HS-5 (cell line): ENCODE results near the gene JMJD1C.

Experiments used
- DNase-seq: peaks from one replicate; pipeline ENCODE4 v3.0.0-alpha.2; 2012; ENCODE audit warnings: low read depth

The JMJD1C gene

GRCh38 chr10:63477927-63478326, 12.2 kb upstream of the JMJD1C start:
- DNase-seq = no peak

GRCh38 chr10:63474488-63474887, 8.7 kb upstream of the JMJD1C start:
- no peak for DNase-seq

- DNase-seq = no peak
Observed at GRCh38 chr10:63470928-63471327, 5.2 kb upstream of the JMJD1C start.

GRCh38 chr10:63468947-63469346, 3.2 kb upstream of the JMJD1C start:
- DNase-seq = no peak

GRCh38 chr10:63467841-63468240, 2.1 kb upstream of the JMJD1C start:
- DNase-seq = no peak

GRCh38 chr10:63466144-63466935, 563 bp upstream of the JMJD1C start:
- peak; percentile 47 for DNase-seq

- peak; percentile 29 for DNase-seq
Observed at GRCh38 chr10:63464402-63465292, 1.1 kb downstream of the JMJD1C start.

- no peak for DNase-seq
Observed at GRCh38 chr10:63462442-63462841, 3.3 kb downstream of the JMJD1C start.

- DNase-seq = no peak
Observed at GRCh38 chr10:63458177-63458576, 7.6 kb downstream of the JMJD1C start.

GRCh38 chr10:63457594-63457993, 8.2 kb downstream of the JMJD1C start:
- no peak for DNase-seq

GRCh38 chr10:63456437-63457210, 9.2 kb downstream of the JMJD1C start:
- peak; percentile 65 for DNase-seq

- no peak for DNase-seq
Observed at GRCh38 chr10:63455507-63455906, 10.3 kb downstream of the JMJD1C start.

GRCh38 chr10:63454631-63455030, 11.1 kb downstream of the JMJD1C start:
- no peak for DNase-seq

- no peak for DNase-seq
Observed at GRCh38 chr10:63452524-63452923, 13.3 kb downstream of the JMJD1C start.

- no peak for DNase-seq
Observed at GRCh38 chr10:63446716-63447440, 18.9 kb downstream of the JMJD1C start.

- no peak for DNase-seq
Observed at GRCh38 chr10:63441404-63441803, 24.4 kb downstream of the JMJD1C start.

- no peak for DNase-seq
Observed at GRCh38 chr10:63439607-63440006, 26.2 kb downstream of the JMJD1C start.

GRCh38 chr10:63438506-63439498, 27.0 kb downstream of the JMJD1C start:
- DNase-seq = no peak

GRCh38 chr10:63437116-63437949, 28.4 kb downstream of the JMJD1C start:
- no peak for DNase-seq
